Myocyte (in vitro differentiated cells): ENCODE measurements around the gene SLC25A13. TPM values are rescaled to one million over a fixed set of nuclear protein-coding genes. Genes with fewer than 3 reads are reported as not detected.
"Not testable (repeated sequence)": the region's sequence is repeated elsewhere in the genome, so short reads cannot be mapped to it uniquely, and the experiment has no call there.

Experiments
- DNase-seq: peaks from one replicate; pipeline ENCODE4 v3.0.0-alpha.2; 2012; ENCODE audit warnings: low read depth
- total RNA-seq: library from RNA; depleted of rRNA; stranded (reverse); fragments of >200 nt; gene quantifications from 2 replicates; pipeline ENCODE4 v1.2.3, GENCODE V29; 2014

Gene SLC25A13
- total RNA-seq, 1 donor from 2014 or later = 25.5 TPM

- no peak for DNase-seq
Observed at GRCh38 chr7:96173781-96174180, 148.1 kb downstream of the SLC25A13 start.

- DNase-seq = no peak
Observed at GRCh38 chr7:96169439-96169838, 152.5 kb downstream of the SLC25A13 start.

- no peak for DNase-seq
Observed at GRCh38 chr7:96167424-96167823, 154.5 kb downstream of the SLC25A13 start.

GRCh38 chr7:96161897-96162296 is 160.0 kb downstream of the SLC25A13 start:
- no peak for DNase-seq

- DNase-seq = no peak
Observed at GRCh38 chr7:96157856-96158255, 164.0 kb downstream of the SLC25A13 start.

DNA sequence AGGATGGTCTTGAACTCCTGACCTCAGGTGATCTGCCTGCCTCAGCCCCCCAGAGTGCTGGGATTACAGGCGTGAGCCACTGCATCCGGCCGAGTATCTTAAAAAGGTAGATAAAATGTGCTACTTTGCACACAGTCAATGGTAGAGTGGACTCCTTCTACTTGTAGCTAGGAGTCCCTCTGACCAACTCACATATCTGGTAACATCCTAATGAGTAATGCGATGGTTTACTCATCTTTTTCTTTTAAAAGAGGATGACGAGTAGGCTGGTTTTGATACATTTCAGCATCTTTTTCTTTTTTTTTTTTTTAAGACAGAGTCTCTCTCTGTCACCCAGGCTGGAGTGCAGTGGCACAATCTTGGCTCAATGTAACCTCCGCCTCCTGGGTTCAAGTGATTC is 167.4 kb downstream of the SLC25A13 start:
- DNase-seq = not testable (repeated sequence)

- no peak for DNase-seq
Observed at GRCh38 chr7:96152706-96153105, 169.2 kb downstream of the SLC25A13 start.

DNA sequence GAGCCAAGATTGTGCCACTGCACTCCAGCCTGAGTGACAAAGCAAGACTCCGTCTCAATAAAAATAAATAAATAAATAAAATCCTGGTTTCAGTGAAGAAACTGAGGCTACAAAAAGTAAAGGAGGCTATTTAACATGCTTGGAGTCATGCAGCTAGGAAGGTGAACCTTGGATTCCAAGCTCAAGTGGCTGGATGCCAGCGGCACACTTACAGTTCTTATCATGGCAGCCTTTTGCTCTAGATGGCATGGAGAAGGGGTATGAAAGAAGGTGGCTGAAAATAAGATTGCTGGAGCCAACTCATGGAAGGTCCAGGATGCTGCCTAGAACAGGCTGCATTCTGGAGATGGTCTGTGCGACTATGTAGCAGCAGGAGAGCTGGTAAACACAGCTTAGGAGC is 170.0 kb downstream of the SLC25A13 start:
- no peak for DNase-seq

- DNase-seq = no peak
Observed at GRCh38 chr7:96144260-96144526, 177.7 kb downstream of the SLC25A13 start.

DNA sequence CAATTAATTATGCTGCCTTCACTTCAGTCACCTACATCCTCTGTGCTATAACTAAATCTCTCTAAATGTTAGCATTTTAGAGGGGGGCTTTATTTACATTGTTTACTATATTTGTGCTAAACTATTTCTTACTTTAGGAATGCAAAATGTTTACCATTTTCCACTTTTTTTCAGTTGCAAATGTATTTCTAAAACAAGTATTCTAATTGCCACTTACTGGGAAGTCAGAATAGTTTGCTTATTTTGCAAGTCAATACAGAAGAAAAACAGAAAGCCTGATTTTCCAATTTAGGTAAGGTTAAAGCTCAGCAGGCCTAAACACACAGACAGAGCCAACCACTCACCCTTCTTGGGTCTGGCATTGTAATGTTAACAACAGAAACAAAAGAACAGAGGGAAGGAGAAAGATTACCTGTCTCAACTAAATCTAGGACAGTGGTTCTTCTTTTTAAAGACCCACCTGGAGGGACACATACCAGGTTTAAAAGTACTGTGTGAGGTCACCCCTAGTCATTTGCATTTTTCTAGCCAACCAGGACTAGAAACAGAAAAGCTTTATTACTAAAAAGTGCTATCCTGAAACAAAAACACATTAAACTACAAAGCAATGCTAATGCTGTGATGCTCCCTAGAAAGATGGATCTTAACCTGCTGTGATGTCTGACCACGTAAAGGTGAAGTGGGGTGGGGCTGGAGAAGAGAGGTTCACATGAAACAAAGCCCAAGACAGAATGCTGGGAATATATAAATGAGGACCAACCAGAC is 178.2 kb downstream of the SLC25A13 start:
- no peak for DNase-seq

GRCh38 chr7:96136600-96137239 is 185.2 kb downstream of the SLC25A13 start:
- no peak for DNase-seq

DNA sequence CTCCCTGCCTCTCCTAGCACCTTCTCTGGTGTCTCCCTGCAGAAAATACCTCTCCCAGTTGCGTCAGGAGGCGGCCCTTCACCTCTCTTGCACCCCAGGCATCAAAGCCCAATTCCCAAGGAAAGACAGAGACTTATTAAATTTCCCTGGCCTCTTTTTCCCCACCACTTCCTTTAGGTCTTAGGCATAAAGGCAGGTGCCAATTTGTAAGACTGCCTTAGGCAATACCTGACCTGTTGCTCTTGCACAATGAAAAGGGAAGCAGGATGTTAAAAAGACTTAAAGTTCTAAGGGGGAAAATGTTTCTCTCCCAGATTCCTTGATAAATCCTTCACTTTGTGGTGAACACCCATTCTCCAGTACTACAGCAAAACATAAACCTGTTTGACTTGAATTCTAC is 186.7 kb downstream of the SLC25A13 start:
- no peak for DNase-seq

DNA sequence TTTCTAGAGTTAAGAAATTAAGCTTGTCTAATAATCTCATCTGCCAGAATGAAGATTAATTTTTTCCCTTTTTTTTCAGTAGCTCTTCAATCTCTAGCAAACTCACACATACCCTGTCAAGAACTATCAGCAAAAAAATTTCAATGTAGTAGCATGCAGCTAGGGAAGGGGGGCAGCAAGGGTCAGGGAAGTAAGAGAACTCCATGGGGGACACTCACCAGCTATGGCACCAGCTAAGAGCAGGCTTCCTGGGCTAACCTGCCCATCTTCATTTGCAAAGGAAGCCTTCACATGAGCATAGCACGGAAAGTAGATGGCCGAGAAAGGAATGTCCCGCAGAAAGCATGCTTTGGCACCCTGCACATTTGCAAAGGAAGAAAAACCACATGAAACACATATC is 190.4 kb downstream of the SLC25A13 start:
- no peak for DNase-seq

- peak; percentile 29 for DNase-seq
Observed at GRCh38 chr7:96127746-96128145, 194.2 kb downstream of the SLC25A13 start.

DNA sequence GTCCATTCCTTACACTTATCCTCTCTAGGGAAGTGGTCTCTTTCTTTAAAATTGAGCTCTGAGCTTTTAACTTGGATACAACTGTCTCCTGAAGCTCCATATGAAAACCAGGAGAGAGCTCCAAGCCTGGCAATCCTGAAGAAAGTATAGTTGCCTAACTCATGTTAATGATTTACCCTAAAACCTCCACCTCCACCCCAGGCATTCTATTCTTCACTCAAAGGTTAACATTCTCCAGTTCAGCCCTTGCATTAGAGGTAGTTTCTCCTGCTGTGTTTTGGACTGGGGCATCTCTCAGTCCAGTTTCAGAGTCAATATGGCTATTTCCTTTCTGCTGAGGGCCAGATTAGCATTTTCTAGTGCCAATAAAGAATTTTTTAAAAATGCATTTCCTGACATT is 195.5 kb downstream of the SLC25A13 start:
- DNase-seq = no peak

DNA sequence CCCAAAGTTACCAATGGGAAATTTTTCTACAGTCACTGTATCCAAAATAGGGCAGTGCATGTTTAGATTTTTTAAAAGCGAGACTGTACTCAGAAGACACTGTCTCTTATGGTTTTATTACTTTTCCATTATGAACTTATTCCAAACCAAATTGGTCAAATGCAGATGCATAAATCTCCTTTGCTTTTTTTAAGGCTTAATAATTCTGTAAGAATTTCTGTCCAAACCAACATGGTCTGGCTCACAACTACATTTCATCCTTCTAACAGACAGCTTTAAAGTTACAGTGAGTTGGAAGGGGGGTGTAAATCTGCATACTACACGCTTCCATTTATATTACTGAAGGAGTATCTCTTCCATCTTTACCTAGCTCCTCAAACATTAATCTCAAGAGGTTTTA is 199.2 kb downstream of the SLC25A13 start:
- no peak for DNase-seq

DNA sequence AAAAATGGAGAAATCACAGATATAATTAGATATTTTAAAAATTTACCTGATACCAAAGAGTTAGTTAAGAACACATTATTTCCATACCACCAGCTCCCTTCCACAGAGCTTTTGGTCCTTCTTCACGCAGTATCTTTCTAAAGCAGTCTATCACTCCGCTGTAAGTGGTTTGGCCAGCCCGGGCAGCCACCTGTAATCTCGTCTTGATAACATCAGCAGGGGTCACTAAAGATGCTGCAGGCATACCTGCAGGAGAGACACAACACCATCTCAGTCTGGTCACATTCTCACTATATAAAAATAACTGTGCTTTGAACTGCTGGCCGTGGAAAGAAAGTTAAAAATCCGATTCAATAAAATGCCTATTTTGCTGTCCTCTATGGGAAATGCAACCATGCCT is 200.1 kb downstream of the SLC25A13 start:
- DNase-seq = no peak

DNA sequence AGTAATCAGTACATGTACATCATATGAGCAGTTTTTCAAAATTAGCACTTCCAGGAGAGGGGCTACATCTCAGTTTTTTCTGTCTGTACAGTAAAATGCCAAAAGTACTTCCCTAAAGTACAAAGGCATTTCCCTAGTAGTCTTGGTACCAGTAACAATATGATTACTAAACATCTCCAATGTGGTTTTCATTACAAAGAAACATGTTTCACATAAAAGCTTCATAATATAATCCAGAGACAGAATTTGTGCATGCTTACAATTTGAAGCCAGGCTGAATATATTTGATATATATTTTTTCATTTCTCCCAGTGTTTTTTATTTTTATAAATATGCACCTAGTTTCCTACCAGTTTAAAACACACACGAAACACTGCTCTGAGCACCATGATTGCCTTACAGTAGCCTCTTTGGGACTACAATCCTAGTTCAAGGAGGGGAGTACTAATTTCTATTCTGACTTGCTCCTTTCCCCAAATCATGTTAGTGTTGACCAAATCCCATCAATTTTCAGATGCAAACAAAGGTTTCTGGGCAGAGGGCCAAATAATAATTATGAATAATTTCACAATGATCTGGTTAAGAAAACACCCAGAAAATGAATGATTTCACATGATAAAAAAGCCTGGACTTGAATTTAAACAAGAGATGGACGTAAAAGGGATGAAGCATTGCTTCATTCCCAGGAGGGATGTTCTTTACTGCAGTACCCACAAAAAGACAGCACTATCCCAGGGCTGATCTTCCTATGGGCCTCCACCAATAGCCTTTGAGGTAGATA is 201.3 kb downstream of the SLC25A13 start:
- no peak for DNase-seq

GRCh38 chr7:96118449-96119001 is 203.4 kb downstream of the SLC25A13 start:
- DNase-seq = peak; percentile 86

- no peak for DNase-seq
Observed at GRCh38 chr7:96116173-96116572, 205.7 kb downstream of the SLC25A13 start.

- no peak for DNase-seq
Observed at GRCh38 chr7:96114190-96114589, 207.7 kb downstream of the SLC25A13 start.

DNA sequence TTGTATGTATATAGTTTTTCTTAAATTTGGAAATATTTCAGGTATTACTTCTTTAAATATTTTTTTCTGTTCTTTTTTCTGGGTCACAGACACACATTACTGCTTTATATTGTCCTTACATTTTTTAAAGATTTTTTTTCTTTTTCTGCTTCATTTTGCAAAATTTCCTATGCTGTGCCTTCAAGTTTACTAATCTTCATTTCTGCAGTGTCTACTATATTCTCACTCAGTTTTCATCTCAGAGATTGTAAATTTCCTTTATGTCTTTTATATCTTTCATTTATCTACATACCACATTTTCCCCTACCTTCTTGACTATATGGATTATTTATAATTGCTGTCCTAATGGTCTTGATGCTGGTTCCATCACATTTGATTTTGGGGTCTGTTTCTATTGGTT is 210.5 kb downstream of the SLC25A13 start:
- DNase-seq = no peak
